Thoracic aorta (tissue), 2 donors: Measurements from ENCODE around the gene PPP1R9A. TPM values are rescaled to one million over a fixed set of nuclear protein-coding genes. Genes with fewer than 3 reads are reported as not detected.

Source experiments
- ATAC-seq: fragments of 150-250 bp; one replicate; pipeline ENCODE4 v1.8.0; 2017; ENCODE audit warnings: low read depth; ENCODE audit not compliant: insufficient number of reproducible peaks, low FRiP score
- DNase-seq: peaks from one replicate; pipeline ENCODE4 v3.0.0-alpha.2; 2020; ENCODE audit warnings: low spot score
- H3K27ac ChIP-seq, 2 donors: fragments of 200-600 bp; sonication (generic); 1 replicate in 1 of 2; 2 replicates in 1 of 2; pipeline ENCODE4 v1.5.1; 2016; ENCODE audit warnings: mild to moderate bottlenecking in 2 of 2, moderate library complexity in 2 of 2
- H3K27me3 ChIP-seq: fragments of 200-600 bp; sonication (generic); replicated peaks from 2 replicates; pipeline ENCODE4 v1.6.0; 2016; ENCODE audit warnings: mild to moderate bottlenecking; ENCODE audit not compliant: insufficient read depth
- H3K36me3 ChIP-seq: fragments of 200-600 bp; sonication (generic); one replicate; pipeline ENCODE4 v1.5.1; 2016
- H3K4me1 ChIP-seq, 2 donors: fragments of 200-600 bp; sonication (generic); 1 replicate in 1 of 2; 2 replicates in 1 of 2; pipeline versions ENCODE4 v1.5.1 to v1.6.0; 2016; ENCODE audit warnings: low read depth in 2 of 2, mild to moderate bottlenecking in 1 of 2; ENCODE audit not compliant: control insufficient read depth in 1 of 2
- H3K4me3 ChIP-seq: fragments of 200-600 bp; sonication (generic); 2 replicates; pipeline ENCODE4 v1.5.1; 2016; ENCODE audit warnings: mild to moderate bottlenecking
- H3K9me3 ChIP-seq: fragments of 200-600 bp; sonication (generic); 2 replicates; pipeline ENCODE4 v1.5.1; 2016
- CTCF ChIP-seq: fragments of 200-600 bp; sonication (generic); IDR thresholded peaks from one replicate; pipeline ENCODE4 v1.5.1; 2019; ENCODE audit warnings: antibody characterized with exemption
- total RNA-seq, 2 donors: library from RNA; depleted of rRNA; stranded (reverse); fragments of >200 nt; gene quantifications; one replicate each; pipeline versions ENCODE4 v1.1.0 to v1.2.3, GENCODE V29; 2016

Gene PPP1R9A
- total RNA-seq, 2 donors from 2014 or later = 5.7 to 11.8 TPM

GRCh38 chr7:95046494-95047240 is 139.3 kb downstream of the PPP1R9A start:
- ATAC-seq (no peak), DNase-seq (no peak)
- Histone ChIP-seq H3K4me3 (no peak overlapping the region), H3K9me3 (no peaks in the 10 kb centered on the region), H3K27ac (no peak overlapping the region), H3K4me1 (no peaks in the 10 kb centered on the region), H3K27me3 (no peaks in the 10 kb centered on the region), H3K36me3 (no peaks in the 10 kb centered on the region)
- TF ChIP-seq CTCF = no peak

DNA sequence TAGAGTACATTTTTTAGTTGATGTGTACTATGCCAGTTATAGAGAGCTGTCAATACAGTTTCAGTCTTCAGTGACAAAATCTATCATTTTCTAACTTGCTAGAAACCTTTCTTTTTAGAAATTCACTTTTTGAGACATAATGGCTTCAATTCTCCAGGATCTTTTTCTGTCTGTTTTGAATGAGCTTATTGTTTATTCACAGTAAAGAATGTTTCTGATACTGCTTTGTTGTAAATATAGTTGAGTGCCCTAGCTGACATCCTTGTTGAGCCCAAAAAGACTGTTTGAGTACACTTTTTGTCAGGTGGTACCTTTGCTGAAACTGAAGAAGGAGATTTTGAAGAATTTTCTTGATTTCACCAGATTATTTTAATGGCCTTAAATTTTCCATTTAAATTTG is 139.9 kb downstream of the PPP1R9A start:
- Histone ChIP-seq H3K36me3 (no peaks in the 10 kb centered on the region), H3K4me3 (no peak overlapping the region), H3K4me1 (no peaks in the 10 kb centered on the region), H3K27me3 (no peaks in the 10 kb centered on the region), H3K9me3 (no peaks in the 10 kb centered on the region), H3K27ac (no peak overlapping the region)
- no peak for TF ChIP-seq CTCF
- no peak for ATAC-seq
- DNase-seq = no peak

DNA sequence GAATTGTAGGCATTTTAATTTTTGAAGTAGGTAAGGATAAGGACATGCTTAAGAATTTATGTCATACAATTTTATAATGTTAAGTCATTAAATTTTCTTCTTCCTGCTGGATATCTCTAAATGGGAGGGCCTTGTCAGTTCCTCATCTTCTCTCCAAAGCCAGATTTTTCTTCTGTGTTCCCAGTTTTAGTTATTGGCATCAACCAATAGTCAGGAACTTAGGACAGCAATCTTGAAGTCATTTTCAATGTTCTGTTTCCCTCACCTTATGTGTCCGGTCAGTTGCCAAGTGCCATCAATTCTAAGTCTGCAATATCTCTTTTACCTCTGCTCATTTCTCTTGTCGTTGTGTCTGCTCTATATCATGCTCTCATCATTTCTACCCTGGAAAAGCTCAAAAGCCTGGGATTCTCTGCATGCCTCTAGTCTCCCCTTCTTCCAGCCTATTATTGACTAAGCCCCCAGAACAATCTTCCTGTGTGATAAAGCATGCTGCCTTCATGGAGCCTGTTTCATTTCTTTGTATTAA is 145.2 kb downstream of the PPP1R9A start:
- Histone ChIP-seq H3K9me3 (no peaks in the 10 kb centered on the region), H3K27me3 (no peaks in the 10 kb centered on the region), H3K4me3 (no peak overlapping the region), H3K27ac (no peak overlapping the region), H3K4me1 (no peaks in the 10 kb centered on the region), H3K36me3 (no peaks in the 10 kb centered on the region)
- DNase-seq (no peak), ATAC-seq (no peak)
- TF ChIP-seq CTCF = no peak

DNA sequence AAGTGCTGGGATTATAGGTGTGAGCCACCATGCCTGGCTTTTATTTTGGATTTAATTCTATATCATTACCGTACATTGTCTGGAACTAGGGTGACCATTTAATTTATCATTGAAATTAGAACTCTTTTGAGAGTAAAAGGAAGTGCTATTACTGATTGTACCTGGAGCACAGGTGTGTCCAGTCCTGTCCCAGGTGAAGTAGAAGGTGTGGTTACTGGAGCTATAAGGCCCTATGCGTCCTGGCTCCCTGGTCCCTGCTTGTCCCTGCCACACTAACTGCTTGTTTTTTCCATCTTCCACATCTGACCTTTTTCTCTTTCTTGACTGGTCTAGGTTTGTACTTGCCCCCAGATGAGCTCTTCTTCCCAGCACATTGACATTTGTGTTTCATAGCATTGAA is 147.0 kb downstream of the PPP1R9A start:
- ATAC-seq = no peak
- no peak overlapping the region for H3K4me3 ChIP-seq
- no peak for DNase-seq
- no peaks in the 10 kb centered on the region for H3K36me3 ChIP-seq
- H3K9me3 ChIP-seq = no peaks in the 10 kb centered on the region
- H3K27me3 ChIP-seq = no peaks in the 10 kb centered on the region
- H3K27ac ChIP-seq = no peak overlapping the region
- no peaks in the 10 kb centered on the region for H3K4me1 ChIP-seq
- TF ChIP-seq CTCF = no peak

DNA sequence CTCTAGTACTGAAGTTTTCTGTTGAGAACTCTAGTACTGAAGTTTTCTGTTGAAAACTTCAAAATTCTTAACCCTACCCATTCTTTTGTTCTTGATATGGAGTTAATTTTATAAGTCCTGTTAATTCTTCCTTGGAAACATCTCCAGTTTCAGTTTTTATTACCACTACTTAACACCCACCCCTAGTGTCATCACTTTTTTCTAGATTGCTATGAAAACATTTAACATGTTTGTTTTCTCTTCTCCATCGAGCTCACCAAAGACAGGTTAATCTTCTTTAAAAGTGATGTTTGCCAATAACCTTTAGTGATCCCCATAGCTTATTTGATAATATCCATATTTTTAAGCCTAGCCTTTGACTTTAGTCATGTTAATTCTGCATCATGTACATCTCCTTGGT is 147.9 kb downstream of the PPP1R9A start:
- Histone ChIP-seq H3K27me3 (no peaks in the 10 kb centered on the region), H3K4me3 (no peak overlapping the region), H3K4me1 (no peaks in the 10 kb centered on the region), H3K27ac (no peak overlapping the region), H3K36me3 (no peaks in the 10 kb centered on the region), H3K9me3 (no peaks in the 10 kb centered on the region)
- no peak for DNase-seq
- no peak for ATAC-seq
- TF ChIP-seq CTCF = no peak
